HL-60 (cell line): ENCODE results near the gene TNFRSF21.

ENCODE experiments used
- GABPA ChIP-seq: IDR thresholded peaks from 2 replicates; pipeline ENCODE4 v1.6.1; 2012; ENCODE audit warnings: low read depth
- POLR2AphosphoS5 ChIP-seq: IDR thresholded peaks from 2 replicates; pipeline ENCODE4 v1.6.1; 2012; ENCODE audit warnings: low read depth
- SPI1 ChIP-seq: IDR thresholded peaks from 2 replicates; pipeline ENCODE4 v1.6.1; 2012; ENCODE audit warnings: low read depth, mild to moderate bottlenecking, borderline replicate concordance
- TF ChIP-seq, protein P1 (sequence below): IDR thresholded peaks from one replicate; pipeline ENCODE4 v1.5.1; 2011; ENCODE audit warnings: low read length, control low read depth, inconsistent platforms; ENCODE audit not compliant: insufficient read depth
- TF ChIP-seq, protein P2 (sequence below): IDR thresholded peaks from 2 replicates; pipeline ENCODE4 v1.6.1; 2012; ENCODE audit warnings: low read depth; ENCODE audit not compliant: insufficient replicate concordance

DNA sequence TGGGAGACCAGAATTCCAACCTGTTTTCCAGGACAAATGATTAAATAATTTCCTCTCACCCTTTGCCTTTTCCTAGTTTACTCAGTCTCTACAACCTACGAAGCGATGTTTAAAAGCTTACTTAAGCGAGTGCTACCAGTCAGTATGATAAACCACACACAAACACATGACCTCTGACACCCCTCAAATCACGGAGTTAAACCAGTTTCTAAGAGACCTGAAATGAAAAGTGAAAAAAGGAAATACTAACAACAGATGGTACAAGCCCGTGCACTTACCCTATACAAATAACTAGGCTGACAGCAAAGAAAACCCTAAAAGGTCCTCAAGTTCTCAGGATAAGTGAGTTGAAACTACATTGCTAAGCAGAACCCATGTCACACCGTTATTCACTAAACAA is 7.7 kb downstream of the TNFRSF21 start:
- TF ChIP-seq, protein P1, sequence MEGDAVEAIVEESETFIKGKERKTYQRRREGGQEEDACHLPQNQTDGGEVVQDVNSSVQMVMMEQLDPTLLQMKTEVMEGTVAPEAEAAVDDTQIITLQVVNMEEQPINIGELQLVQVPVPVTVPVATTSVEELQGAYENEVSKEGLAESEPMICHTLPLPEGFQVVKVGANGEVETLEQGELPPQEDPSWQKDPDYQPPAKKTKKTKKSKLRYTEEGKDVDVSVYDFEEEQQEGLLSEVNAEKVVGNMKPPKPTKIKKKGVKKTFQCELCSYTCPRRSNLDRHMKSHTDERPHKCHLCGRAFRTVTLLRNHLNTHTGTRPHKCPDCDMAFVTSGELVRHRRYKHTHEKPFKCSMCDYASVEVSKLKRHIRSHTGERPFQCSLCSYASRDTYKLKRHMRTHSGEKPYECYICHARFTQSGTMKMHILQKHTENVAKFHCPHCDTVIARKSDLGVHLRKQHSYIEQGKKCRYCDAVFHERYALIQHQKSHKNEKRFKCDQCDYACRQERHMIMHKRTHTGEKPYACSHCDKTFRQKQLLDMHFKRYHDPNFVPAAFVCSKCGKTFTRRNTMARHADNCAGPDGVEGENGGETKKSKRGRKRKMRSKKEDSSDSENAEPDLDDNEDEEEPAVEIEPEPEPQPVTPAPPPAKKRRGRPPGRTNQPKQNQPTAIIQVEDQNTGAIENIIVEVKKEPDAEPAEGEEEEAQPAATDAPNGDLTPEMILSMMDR: no peak
- TF ChIP-seq GABPA: no peak
- no peak for TF ChIP-seq POLR2AphosphoS5
- TF ChIP-seq, protein P2, sequence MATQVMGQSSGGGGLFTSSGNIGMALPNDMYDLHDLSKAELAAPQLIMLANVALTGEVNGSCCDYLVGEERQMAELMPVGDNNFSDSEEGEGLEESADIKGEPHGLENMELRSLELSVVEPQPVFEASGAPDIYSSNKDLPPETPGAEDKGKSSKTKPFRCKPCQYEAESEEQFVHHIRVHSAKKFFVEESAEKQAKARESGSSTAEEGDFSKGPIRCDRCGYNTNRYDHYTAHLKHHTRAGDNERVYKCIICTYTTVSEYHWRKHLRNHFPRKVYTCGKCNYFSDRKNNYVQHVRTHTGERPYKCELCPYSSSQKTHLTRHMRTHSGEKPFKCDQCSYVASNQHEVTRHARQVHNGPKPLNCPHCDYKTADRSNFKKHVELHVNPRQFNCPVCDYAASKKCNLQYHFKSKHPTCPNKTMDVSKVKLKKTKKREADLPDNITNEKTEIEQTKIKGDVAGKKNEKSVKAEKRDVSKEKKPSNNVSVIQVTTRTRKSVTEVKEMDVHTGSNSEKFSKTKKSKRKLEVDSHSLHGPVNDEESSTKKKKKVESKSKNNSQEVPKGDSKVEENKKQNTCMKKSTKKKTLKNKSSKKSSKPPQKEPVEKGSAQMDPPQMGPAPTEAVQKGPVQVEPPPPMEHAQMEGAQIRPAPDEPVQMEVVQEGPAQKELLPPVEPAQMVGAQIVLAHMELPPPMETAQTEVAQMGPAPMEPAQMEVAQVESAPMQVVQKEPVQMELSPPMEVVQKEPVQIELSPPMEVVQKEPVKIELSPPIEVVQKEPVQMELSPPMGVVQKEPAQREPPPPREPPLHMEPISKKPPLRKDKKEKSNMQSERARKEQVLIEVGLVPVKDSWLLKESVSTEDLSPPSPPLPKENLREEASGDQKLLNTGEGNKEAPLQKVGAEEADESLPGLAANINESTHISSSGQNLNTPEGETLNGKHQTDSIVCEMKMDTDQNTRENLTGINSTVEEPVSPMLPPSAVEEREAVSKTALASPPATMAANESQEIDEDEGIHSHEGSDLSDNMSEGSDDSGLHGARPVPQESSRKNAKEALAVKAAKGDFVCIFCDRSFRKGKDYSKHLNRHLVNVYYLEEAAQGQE: no peak
- TF ChIP-seq SPI1: no peak
